Measurements from ENCODE around the gene BCAR1. TPM values are rescaled to one million over a fixed set of nuclear protein-coding genes. Genes with fewer than 3 reads are reported as not detected.

BCAR1 gene
- total RNA-seq, 2 experiments from 2014 or later = not detected

DNA sequence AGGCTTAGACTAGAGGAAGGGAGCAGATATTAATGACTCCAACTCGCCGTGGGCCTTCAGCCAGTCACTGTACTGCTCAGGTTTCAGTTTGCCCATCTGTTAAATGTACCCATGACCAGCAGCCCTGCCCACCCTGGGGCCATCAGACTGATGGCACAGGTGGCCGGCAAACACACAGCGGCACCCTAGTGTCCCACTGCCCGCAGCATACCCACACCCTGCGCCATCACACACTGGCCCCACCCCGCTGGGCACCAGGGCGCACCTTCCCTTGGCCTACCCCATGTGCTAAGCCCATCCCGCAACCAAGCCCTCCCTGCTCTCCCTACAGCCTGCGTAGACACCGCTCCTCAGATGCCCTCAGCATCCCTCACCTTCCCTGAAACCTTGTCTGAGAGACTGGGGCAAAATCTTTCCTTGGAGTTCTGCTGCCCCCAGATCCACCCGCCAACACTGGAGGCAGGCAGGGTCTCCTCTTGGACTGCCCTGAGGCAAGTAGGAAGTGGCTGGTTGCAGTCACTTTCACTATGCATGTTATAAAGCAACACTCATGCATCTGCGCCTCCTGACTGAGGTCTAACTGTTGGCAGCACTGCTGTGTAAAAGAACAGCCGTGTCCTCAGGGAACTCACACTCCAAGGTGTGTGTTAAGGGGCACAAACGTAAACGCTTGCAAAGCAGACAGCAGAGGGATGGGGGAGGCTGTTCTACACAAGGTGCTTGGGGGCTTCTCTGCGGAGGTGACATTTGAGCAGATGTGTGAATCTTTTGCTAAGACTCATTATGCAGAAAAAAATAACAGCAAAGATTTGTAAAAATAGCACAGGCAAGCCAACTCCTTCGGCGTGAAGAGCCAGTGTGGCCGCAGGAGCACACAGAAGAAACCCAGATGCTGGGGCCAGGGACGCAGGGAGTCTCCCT, 6.7 kb upstream of the BCAR1 start:
- ChIA-PET CTCF (no interaction called here), POLR2A (no interaction called here)
- DNase-seq = no peak
- Mint-ChIP-seq H3K4me1 (no peaks in the 10 kb centered on the region), H3K36me3 (ENCODE audit: low read depth) (no peaks in the 10 kb centered on the region), H3K27me3 (peaks cover 31% of the 10 kb centered on the region), H3K4me3 (no peak overlapping the region), H3K9me3 (no peaks in the 10 kb centered on the region), H3K27ac (no peak overlapping the region)

DNA sequence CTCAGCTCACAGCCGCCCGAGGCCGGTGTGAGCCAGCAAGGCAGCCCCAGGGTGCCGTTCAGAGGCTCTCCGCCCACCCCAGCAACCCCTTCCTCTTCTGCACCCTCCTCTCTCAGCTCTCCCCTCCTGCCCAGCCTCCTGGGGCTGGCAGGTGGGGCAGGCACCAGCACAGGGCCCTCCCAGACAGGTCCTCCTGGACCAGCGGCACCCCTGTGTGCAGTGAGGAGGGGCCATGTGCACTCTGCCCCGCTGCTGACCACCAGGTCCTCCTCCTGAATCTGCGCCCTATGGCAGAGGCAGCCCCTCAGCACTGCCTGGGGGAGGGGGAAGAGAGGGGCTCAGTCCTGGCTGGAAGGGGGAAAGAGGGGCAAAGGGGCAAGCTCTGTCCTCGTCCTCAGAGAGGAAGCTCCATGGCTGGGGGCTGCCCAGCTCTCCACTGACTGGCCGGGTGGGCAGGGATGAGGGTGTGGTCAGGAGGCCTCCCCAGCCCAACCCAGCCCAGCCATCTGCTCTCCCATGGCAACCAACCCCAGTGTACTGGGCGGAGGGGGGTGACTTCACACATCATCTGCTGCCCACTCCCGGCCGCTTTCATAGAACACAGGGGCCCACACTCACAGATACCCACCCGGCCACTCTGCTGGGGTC, 5.4 kb upstream of the BCAR1 start:
- Mint-ChIP-seq H3K4me1 (peaks cover 1% of the 10 kb centered on the region), H3K27ac (no peak overlapping the region), H3K9me3 (no peaks in the 10 kb centered on the region), H3K4me3 (no peak overlapping the region), H3K27me3 (peaks cover 30% of the 10 kb centered on the region), H3K36me3 (ENCODE audit: low read depth) (no peaks in the 10 kb centered on the region)
- DNase-seq = no peak
- ChIA-PET CTCF (interaction anchor here (1.7 kb wide), 1 partner anchor 23 kb away, joined by 5 read pairs; no protein-coding TSS in a partner anchor), POLR2A (no interaction called here)

DNA sequence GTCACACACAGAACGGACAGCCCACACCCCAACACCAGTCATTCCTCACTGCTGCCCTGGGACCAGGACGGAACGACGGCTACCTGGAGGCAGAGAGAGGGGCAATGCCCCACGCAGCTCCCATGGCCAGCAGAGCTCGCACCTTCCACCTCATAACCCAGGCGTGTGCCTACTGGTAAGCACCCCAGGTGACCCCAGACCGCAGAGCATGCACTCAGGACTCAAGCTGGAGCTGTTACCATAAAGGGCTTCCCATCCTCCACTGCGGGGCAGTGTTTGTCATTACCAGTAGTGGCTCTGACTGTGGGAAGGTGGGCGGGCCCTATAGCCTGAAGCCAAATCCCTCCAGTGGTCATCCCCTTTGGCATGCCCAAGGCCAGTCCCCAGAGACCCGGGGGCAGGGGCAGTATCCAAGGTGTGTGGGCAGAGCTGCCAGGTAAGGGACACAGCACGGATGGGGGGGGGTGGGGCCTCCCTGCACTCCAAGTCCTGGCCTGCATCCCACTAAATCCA, 4.7 kb upstream of the BCAR1 start:
- H3K27ac Mint-ChIP-seq = no peak overlapping the region
- CTCF ChIA-PET = interaction anchor here (1.7 kb wide), 1 partner anchor 22 kb away, joined by 5 read pairs; no protein-coding TSS in a partner anchor
- POLR2A ChIA-PET = no interaction called here
- H3K9me3 Mint-ChIP-seq = no peaks in the 10 kb centered on the region
- peaks cover 3% of the 10 kb centered on the region for H3K4me1 Mint-ChIP-seq
- no peaks in the 10 kb centered on the region for H3K36me3 Mint-ChIP-seq (ENCODE audit: low read depth)
- H3K4me3 Mint-ChIP-seq = no peak overlapping the region
- peaks cover 31% of the 10 kb centered on the region for H3K27me3 Mint-ChIP-seq
- no peak for DNase-seq

DNA sequence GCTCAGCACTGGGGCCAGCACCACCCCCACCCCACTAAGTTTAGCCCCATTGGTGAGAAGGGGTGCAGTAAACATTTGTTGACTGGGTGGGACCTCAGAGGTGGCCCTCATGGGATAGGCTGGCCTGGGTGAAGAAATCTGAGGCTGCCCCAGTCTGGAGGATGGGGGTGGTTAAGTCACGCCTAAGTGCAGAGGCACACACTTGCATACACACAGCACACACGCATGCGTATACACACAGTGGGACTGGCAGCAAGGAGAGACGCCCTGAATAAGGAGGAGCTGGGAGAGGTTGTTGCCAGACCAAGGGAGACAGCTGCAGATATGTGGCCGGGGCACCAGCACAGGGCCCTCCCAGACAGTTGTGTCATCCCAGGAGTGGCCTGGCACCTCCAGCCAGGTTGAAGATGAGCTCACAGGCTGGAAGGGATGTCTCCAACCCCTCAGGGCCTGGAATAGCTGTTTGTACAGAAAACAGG, 3.0 kb upstream of the BCAR1 start:
- no peak for DNase-seq
- H3K4me1 Mint-ChIP-seq = peaks cover 3% of the 10 kb centered on the region
- no peak overlapping the region for H3K27ac Mint-ChIP-seq
- H3K9me3 Mint-ChIP-seq = no peaks in the 10 kb centered on the region
- H3K4me3 Mint-ChIP-seq = no peak overlapping the region
- ChIA-PET CTCF (interaction anchor here (1.0 kb wide), 1 partner anchor 148 kb away, joined by 3 read pairs; no protein-coding TSS in a partner anchor), POLR2A (interaction anchor here (1.1 kb wide), 1 partner anchor 104 kb away, joined by 3 read pairs; no protein-coding TSS in a partner anchor)
- H3K36me3 Mint-ChIP-seq (ENCODE audit: low read depth) = no peaks in the 10 kb centered on the region
- peaks cover 43% of the 10 kb centered on the region for H3K27me3 Mint-ChIP-seq

DNA sequence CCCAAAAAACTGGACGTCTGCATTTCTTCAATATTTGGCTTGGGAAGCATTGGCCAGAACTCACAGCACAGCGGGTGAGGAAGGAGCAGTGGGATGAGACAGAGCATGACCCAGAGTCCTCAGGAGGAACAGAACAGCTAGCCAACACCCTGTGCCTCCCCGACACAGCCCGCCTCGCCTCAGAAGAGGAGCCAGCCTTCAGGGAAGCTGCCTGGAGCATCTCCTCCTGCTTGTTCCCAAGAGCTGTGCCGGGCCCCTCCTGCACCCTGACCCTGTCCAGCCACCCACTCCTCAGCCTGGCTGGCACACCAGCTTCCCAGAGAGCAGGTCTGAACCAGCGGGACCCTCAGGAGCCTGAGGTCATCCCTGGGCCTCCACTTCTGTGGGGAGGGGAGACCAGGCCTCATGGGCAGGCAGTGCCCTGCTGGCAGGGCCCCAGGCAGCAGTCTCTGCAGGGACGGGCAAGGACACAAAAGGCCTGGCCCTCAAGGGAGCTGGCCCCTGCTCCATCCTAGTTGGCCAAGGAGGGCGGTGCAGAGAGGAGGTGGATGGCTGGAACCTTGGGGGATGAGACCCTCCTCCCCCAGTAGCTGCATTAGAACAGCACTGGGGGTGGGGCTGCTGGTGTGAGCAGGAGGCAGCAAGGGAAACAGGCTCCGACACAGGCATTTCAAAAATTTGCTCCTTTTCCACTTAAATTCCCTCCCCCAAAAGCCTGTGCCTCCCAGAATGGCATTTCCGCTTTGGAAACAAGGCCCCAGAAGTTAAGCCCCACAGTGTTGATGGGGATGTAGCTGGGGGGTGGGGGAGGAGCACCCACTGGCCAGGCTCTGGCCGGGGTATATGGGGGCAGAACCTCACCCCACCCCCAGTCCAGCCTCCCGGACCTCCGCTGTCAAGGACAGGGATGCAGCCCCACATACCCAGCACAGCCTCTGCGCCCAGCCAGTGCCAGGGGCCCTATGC, 1.8 kb upstream of the BCAR1 start:
- Mint-ChIP-seq H3K9me3 (no peaks in the 10 kb centered on the region), H3K27me3 (peaks cover 45% of the 10 kb centered on the region), H3K4me3 (no peak overlapping the region), H3K4me1 (peaks cover 3% of the 10 kb centered on the region), H3K36me3 (ENCODE audit: low read depth) (no peaks in the 10 kb centered on the region), H3K27ac (no peak overlapping the region)
- ChIA-PET POLR2A (no interaction called here), CTCF (no interaction called here)
- no peak for DNase-seq

DNA sequence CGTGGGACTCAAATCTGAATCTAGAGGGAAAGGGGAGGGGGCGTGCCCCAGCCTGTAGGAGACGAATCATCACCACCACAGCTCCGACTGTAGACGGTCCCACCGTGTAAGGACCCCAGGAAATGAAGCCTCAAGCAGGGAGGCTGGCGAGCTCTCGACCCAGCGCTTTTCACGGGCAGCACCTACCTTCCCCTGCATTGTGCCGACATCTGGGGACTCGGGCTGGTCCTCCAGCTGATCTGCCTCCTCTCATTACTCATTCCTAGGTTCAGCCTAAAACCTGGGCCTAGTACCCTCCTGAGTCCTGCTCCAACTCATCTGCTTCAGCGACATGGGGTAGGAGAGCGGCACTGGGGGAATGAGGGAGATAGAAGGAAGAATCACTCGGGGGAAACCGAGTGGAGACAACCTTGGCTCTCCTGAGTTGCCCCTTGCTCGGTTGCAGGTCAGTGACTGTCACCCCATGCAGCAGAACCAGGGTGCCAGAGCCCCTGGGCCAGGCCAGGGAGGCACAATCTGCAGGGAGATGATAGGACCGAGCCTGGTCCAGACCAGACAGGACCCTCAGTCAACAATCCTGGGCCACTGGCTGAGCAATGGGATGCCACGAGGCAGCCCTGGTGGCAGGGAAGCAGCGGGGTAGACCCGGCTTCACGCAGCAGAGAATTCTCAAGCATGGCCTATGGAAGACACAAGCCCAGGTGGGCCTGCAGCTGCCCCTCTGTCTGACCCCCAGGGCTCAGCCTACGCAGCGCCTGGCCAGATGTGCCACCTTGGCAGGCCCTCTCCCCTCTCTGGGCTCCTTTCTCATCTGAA, 833 bp upstream of the BCAR1 start:
- DNase-seq = no peak
- ChIA-PET CTCF (no interaction called here), POLR2A (no interaction called here)
- peaks cover 44% of the 10 kb centered on the region for H3K27me3 Mint-ChIP-seq
- H3K4me3 Mint-ChIP-seq = no peak overlapping the region
- no peak overlapping the region for H3K27ac Mint-ChIP-seq
- peaks cover 3% of the 10 kb centered on the region for H3K4me1 Mint-ChIP-seq
- H3K36me3 Mint-ChIP-seq (ENCODE audit: low read depth) = no peaks in the 10 kb centered on the region
- no peaks in the 10 kb centered on the region for H3K9me3 Mint-ChIP-seq

DNA sequence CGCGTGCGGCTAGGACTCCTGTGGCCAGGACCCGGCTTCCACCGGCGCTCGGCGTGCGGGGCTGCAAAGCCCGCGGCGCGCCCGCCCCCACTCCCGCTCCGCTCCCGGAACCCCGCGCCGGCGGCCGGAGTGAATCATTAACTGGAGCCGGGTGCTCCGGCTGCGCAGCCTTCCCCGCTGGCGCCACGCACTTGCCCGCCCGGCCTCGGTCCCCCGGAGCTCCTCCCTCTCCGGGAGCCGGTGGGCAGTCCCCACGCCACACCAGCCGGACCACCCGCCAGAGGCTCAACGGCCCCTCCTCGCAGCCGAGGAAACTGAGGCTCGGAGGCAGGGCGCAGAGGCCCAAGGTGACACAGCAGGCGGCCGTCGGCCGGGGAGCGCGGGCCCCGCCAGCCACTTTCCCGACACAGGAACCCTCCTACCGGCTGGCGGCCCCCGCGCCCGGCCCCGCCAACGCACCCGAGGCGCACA, 580 bp downstream of the BCAR1 start:
- no peak for DNase-seq
- Mint-ChIP-seq H3K4me3 (no peak overlapping the region), H3K27ac (no peak overlapping the region), H3K9me3 (no peaks in the 10 kb centered on the region), H3K4me1 (peaks cover 3% of the 10 kb centered on the region), H3K27me3 (peaks cover 47% of the 10 kb centered on the region), H3K36me3 (ENCODE audit: low read depth) (no peaks in the 10 kb centered on the region)
- CTCF ChIA-PET = interaction anchor here (1.1 kb wide), 1 partner anchor 17 kb away, joined by 5 read pairs; no protein-coding TSS in a partner anchor
- POLR2A ChIA-PET = no interaction called here

DNA sequence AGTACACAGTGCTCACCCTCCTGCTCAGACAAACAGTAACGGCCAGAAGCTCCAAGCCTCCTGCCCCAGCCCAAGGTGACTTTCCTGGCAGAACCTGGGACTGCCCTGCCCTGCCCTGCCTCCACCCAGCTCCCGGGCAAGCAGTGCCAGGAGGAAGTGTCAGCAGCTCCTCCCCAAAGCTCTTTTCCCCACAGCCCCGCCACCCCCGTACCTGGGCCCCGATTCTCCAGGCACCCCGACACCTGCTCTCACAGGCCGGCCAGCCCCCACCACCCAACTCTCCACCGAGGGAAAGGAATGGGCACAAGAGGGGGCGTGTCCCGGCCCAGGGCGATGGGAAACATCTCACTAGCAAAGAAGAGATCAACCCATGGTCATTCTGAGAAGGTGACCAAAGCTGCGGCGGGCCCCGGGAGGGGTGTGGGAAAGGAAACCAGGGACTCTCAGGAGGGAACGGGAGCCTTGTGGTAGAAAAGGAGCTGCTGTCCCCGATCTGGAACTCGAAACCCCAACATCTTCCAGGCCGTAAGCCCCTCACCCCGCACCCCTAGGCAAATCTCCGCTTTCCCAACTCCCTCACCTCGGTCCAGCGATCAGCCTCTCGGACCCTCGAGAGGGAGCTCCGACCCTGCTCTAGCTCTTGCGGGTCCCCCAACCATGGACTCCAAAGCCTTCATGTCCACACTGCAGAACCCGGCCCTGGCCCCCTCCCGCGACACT, 1.2 kb downstream of the BCAR1 start:
- Mint-ChIP-seq H3K4me3 (no peak overlapping the region), H3K27me3 (peaks cover 47% of the 10 kb centered on the region), H3K4me1 (peaks cover 3% of the 10 kb centered on the region), H3K9me3 (no peaks in the 10 kb centered on the region), H3K36me3 (ENCODE audit: low read depth) (no peaks in the 10 kb centered on the region), H3K27ac (no peak overlapping the region)
- CTCF ChIA-PET = interaction anchor here (1.1 kb wide), 1 partner anchor 16 kb away, joined by 5 read pairs; no protein-coding TSS in a partner anchor
- no peak for DNase-seq
- POLR2A ChIA-PET = no interaction called here

DNA sequence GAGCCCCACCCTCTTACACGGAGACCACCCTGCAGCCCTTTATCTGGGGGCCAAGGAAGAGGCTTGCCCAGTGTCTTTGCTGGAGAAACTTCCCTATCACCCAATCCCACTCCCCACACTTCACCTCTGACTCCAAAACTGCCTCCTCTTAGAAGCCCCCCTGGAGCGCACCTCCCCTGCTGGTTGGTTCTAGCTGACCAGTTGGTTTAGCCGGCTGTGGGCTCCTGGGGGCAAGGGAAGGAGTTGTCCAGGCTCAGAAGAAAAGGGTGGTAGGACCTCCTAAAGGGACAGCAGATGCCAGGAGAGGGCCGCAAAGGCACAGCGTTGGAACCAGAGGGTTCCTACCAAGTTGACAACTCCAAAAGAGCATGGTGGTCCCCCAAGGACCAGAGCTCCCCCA, 2.0 kb downstream of the BCAR1 start:
- Mint-ChIP-seq H3K4me3 (no peak overlapping the region), H3K9me3 (no peaks in the 10 kb centered on the region), H3K36me3 (ENCODE audit: low read depth) (no peaks in the 10 kb centered on the region), H3K27me3 (peaks cover 42% of the 10 kb centered on the region), H3K4me1 (peaks cover 3% of the 10 kb centered on the region), H3K27ac (no peak overlapping the region)
- POLR2A ChIA-PET = no interaction called here
- DNase-seq = no peak
- CTCF ChIA-PET = no interaction called here

DNA sequence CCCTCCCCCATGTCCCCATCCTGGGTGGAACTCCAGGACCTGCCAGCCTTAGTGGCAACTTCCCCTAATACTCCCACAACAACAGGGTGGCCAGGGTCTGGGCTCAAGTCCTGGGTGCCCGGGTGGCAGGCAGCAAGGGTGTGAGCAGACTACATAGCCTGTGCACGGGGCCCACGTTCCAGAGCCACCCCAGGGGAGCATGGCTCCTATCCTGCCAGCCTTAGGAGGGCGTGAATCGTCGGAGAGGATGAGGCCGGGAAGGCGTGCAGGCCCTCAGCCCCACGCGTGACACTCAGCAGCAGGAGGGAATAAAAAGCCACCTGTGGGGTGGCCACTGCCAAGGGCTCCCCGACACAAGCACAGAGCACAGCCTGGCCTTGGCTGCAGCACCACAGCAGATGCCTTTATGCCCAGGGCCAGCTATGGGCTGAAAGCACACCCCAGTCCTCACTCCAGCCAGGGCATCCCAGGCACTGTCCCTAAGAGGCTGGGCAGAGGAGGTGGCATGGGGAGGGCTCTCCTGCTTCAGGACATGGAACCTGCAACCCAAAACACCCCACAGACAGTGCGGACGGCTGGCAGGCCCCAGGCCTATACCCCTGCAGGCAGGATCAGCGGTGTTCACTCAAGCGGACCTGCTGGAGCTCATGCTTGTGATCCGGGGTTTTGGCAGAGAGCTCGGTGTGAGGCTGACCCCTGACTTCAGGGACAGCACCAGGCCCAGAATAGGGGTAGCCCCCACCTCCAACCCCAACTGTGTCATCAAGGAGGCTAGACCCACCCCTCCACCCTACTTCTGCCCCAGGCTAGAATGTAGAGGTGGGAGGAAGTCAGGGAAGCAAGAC, 2.7 kb downstream of the BCAR1 start:
- H3K4me3 Mint-ChIP-seq = no peak overlapping the region
- H3K4me1 Mint-ChIP-seq = peaks cover 3% of the 10 kb centered on the region
- POLR2A ChIA-PET = no interaction called here
- no peaks in the 10 kb centered on the region for H3K9me3 Mint-ChIP-seq
- no peak overlapping the region for H3K27ac Mint-ChIP-seq
- H3K36me3 Mint-ChIP-seq (ENCODE audit: low read depth) = no peaks in the 10 kb centered on the region
- peaks cover 37% of the 10 kb centered on the region for H3K27me3 Mint-ChIP-seq
- no peak for DNase-seq
- CTCF ChIA-PET = no interaction called here

DNA sequence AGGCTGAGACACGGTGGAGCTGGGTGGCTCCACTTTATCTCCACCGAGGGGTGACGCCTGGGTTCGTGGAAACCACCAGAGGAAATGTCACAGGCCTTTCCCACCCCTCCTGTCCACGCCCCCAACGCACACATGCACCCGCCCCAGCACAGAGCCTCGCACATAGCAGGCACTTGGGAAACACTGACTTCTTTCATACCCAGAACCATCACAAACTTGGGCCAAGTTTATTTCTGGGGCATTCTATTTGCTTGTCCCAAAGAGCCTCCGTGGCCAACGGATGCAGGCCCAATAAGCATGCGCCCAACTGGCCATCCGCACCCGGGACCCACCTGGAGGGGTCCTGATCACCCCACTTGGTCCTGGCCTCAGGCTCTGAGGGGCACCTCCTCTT, 3.3 kb downstream of the BCAR1 start:
- Mint-ChIP-seq H3K9me3 (no peaks in the 10 kb centered on the region), H3K36me3 (ENCODE audit: low read depth) (no peaks in the 10 kb centered on the region), H3K4me1 (peaks cover 3% of the 10 kb centered on the region), H3K27ac (no peak overlapping the region), H3K4me3 (no peak overlapping the region), H3K27me3 (peaks cover 36% of the 10 kb centered on the region)
- CTCF ChIA-PET = interaction anchor here (1.4 kb wide), 1 partner anchor 14 kb away, joined by 3 read pairs; no protein-coding TSS in a partner anchor
- DNase-seq = no peak
- POLR2A ChIA-PET = no interaction called here
